Hepatocyte (in vitro differentiated cells): ENCODE data around the gene CELF5. TPM values are rescaled to one million over a fixed set of nuclear protein-coding genes. Genes with fewer than 3 reads are reported as not detected.

Experiments used
- DNase-seq: peaks from one replicate; pipeline ENCODE4 v3.0.0-alpha.2; 2016; ENCODE audit warnings: low spot score
- H2AFZ ChIP-seq: fragments of 200-600 bp; sonication (generic); 2 replicates; pipeline ENCODE4 v1.6.0; 2016; ENCODE audit warnings: antibody characterized with exemption, mild to moderate bottlenecking
- H3K27ac ChIP-seq: fragments of 200-600 bp; sonication (generic); 2 replicates; pipeline ENCODE4 v1.5.1; 2016; ENCODE audit warnings: mild to moderate bottlenecking
- H3K27me3 ChIP-seq: fragments of 200-600 bp; sonication (generic); 2 replicates; pipeline ENCODE4 v1.6.1; 2016
- H3K36me3 ChIP-seq: fragments of 200-600 bp; sonication (generic); replicated peaks from 2 replicates; pipeline ENCODE4 v1.5.1; 2016; ENCODE audit warnings: low read depth; ENCODE audit not compliant: insufficient read depth
- H3K4me1 ChIP-seq: fragments of 200-600 bp; sonication (generic); 2 replicates; pipeline ENCODE4 v1.5.1; 2016; ENCODE audit warnings: mild to moderate bottlenecking, moderate library complexity; ENCODE audit not compliant: insufficient read depth
- H3K4me2 ChIP-seq: fragments of 200-600 bp; sonication (generic); 2 replicates; pipeline ENCODE4 v1.6.0; 2016
- H3K4me3 ChIP-seq: fragments of 200-600 bp; sonication (generic); 2 replicates; pipeline ENCODE4 v1.5.1; 2016; ENCODE audit warnings: mild to moderate bottlenecking
- H3K79me2 ChIP-seq: fragments of 200-600 bp; sonication (generic); 2 replicates; pipeline ENCODE4 v1.6.0; 2017; ENCODE audit warnings: mild to moderate bottlenecking
- H3K9me2 ChIP-seq: fragments of 200-600 bp; sonication (generic); replicated peaks from 2 replicates; pipeline ENCODE4 v1.6.0; 2017; ENCODE audit warnings: mild to moderate bottlenecking; ENCODE audit not compliant: insufficient read depth
- H3K9me3 ChIP-seq: fragments of 200-600 bp; sonication (generic); 2 replicates; pipeline ENCODE4 v1.5.1; 2016; ENCODE audit warnings: low read depth, mild to moderate bottlenecking
- H4K20me1 ChIP-seq: fragments of 200-600 bp; sonication (generic); 2 replicates; pipeline ENCODE4 v1.6.0; 2016; ENCODE audit warnings: mild to moderate bottlenecking; ENCODE audit not compliant: insufficient read depth, poor library complexity, severe bottlenecking
- EZH2 ChIP-seq: fragments of 200-600 bp; sonication (generic); IDR thresholded peaks from 2 replicates; pipeline ENCODE4 v1.6.1; 2016; ENCODE audit warnings: antibody characterized with exemption, mild to moderate bottlenecking, borderline replicate concordance
- EZH2phosphoT487 ChIP-seq: fragments of 200-600 bp; sonication (generic); IDR thresholded peaks from one replicate; pipeline ENCODE4 v1.6.1; 2018; ENCODE audit warnings: antibody characterized with exemption, mild to moderate bottlenecking, low read depth, moderate library complexity; ENCODE audit not compliant: unreplicated experiment, severe bottlenecking
- WGBS: methylation state at CpG from one replicate; pipeline ENCODE4 v1.1.6; 2016; ENCODE audit warnings: low lambda C conversion rate; ENCODE audit errors: missing lambda C conversion rate; 5-methylcytosine and 5-hydroxymethylcytosine counted together
- polyA plus RNA-seq: library from polyadenylated mRNA; unstranded; fragments of >200 nt; fragmentation: Nextera tagmentation; extraction: Ambion mirVana; gene quantifications from 2 replicates; pipeline ENCODE4 v1.2.1, GENCODE V29; 2016
- total RNA-seq: library from RNA; depleted of rRNA; stranded (reverse); fragments of >200 nt; gene quantifications from 2 replicates; pipeline ENCODE4 v1.2.3, GENCODE V29; 2014
- TF ChIP-seq, protein P1 (sequence below): fragments of 200-600 bp; sonication (generic); IDR thresholded peaks from 2 replicates; pipeline ENCODE4 v1.5.1; 2016; ENCODE audit warnings: antibody characterized with exemption, mild to moderate bottlenecking; ENCODE audit not compliant: poor library complexity

Gene CELF5
- total and polyA plus RNA-seq, 2 experiments from 2014 or later: 0.03 to 0.17 TPM

GRCh38 chr19:3253270-3253669, 28.8 kb downstream of the CELF5 start:
- TF ChIP-seq EZH2phosphoT487: no peak
- TF ChIP-seq, protein P1, sequence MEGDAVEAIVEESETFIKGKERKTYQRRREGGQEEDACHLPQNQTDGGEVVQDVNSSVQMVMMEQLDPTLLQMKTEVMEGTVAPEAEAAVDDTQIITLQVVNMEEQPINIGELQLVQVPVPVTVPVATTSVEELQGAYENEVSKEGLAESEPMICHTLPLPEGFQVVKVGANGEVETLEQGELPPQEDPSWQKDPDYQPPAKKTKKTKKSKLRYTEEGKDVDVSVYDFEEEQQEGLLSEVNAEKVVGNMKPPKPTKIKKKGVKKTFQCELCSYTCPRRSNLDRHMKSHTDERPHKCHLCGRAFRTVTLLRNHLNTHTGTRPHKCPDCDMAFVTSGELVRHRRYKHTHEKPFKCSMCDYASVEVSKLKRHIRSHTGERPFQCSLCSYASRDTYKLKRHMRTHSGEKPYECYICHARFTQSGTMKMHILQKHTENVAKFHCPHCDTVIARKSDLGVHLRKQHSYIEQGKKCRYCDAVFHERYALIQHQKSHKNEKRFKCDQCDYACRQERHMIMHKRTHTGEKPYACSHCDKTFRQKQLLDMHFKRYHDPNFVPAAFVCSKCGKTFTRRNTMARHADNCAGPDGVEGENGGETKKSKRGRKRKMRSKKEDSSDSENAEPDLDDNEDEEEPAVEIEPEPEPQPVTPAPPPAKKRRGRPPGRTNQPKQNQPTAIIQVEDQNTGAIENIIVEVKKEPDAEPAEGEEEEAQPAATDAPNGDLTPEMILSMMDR: no peak
- TF ChIP-seq EZH2: no peak
- no peak for DNase-seq
- Histone ChIP-seq H3K27me3 (no peaks in the 10 kb centered on the region), H2AFZ (no peak overlapping the region), H4K20me1 (no peaks in the 10 kb centered on the region), H3K4me2 (no peak overlapping the region), H3K9me3 (no peaks in the 10 kb centered on the region), H3K27ac (no peak overlapping the region), H3K4me3 (no peak overlapping the region), H3K4me1 (no peaks in the 10 kb centered on the region), H3K36me3 (no peaks in the 10 kb centered on the region), H3K9me2 (no peaks in the 10 kb centered on the region), H3K79me2 (no peaks in the 10 kb centered on the region)
- 51% methylated on average over 3 of the region's 3 CpGs for WGBS

DNA sequence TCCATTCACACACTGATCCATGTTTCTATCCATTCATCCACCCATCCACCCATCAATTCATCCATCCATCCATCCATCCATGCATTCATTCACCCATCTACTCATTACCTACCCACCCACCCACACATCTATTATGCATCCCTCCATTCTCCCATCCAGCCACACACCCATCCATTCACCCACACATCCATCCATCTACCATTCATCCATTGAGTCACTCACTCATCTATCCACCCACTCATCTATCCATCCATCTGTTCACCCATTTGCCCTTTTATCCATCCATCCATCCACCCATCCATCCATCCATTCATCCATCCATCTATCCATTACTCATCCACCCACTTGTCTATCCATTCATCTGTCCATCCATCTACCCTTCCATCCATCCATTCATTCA, 30.1 kb downstream of the CELF5 start:
- Histone ChIP-seq H3K4me1 (no peaks in the 10 kb centered on the region), H2AFZ (no peak overlapping the region), H3K27ac (no peak overlapping the region), H3K4me3 (no peak overlapping the region), H3K79me2 (no peaks in the 10 kb centered on the region), H3K4me2 (no peak overlapping the region), H3K9me3 (no peaks in the 10 kb centered on the region), H4K20me1 (no peaks in the 10 kb centered on the region), H3K36me3 (no peaks in the 10 kb centered on the region), H3K9me2 (no peaks in the 10 kb centered on the region), H3K27me3 (no peaks in the 10 kb centered on the region)
- no peak for DNase-seq
- TF ChIP-seq EZH2phosphoT487 (no peak), EZH2 (no peak)
- TF ChIP-seq, protein P1: no peak

DNA sequence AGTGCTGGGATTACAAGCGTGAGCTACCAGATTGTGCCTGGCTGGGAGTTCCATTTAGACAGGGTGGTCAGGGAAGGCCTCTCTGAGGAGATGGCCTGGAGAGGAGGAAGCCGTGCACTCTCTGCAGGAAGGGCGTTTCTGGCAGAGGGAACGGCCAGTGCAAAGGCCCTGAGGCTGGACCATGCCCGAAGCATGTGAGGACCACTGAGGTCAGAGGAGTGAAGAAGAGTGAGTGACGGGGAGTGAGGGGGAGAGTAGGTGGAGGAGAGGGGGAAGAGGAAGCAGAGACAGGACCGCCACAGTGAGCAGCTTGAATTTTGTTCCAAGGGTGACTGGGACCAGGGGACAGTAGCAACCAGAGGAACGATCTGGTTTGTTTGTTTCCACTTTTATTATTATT, 32.6 kb downstream of the CELF5 start:
- Histone ChIP-seq H3K36me3 (no peaks in the 10 kb centered on the region), H3K4me3 (no peak overlapping the region), H3K4me2 (no peak overlapping the region), H3K4me1 (no peaks in the 10 kb centered on the region), H3K79me2 (no peaks in the 10 kb centered on the region), H3K9me2 (no peaks in the 10 kb centered on the region), H2AFZ (no peak overlapping the region), H3K27me3 (no peaks in the 10 kb centered on the region), H3K27ac (no peak overlapping the region), H3K9me3 (no peaks in the 10 kb centered on the region), H4K20me1 (no peaks in the 10 kb centered on the region)
- DNase-seq: no peak
- 94% methylated on average over 8 of the region's 8 CpGs for WGBS
- TF ChIP-seq, protein P1: no peak
- TF ChIP-seq EZH2phosphoT487 (no peak), EZH2 (no peak)

DNA sequence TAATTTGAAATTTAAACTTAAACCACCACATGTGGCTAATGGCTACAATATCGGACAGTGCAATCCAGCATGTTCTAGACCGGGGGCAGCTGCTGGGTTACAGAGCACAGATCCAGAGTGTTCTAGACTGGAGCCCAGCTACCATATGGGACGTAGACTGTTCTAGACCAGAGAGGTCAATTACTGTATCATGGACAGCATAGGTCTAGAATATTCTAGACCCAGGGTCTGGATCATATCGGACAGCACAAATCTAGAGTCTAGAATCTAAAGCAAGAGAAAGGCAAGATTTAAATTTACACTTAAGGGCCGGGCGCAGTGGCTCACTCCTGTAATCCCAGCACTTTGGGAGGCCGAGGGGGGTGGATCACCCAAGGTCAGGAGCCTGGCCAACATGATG, 37.9 kb downstream of the CELF5 start:
- H3K36me3 ChIP-seq: no peaks in the 10 kb centered on the region
- no peak overlapping the region for H3K27ac ChIP-seq
- no peaks in the 10 kb centered on the region for H3K9me2 ChIP-seq
- H2AFZ ChIP-seq: no peak overlapping the region
- H3K27me3 ChIP-seq: no peaks in the 10 kb centered on the region
- no peaks in the 10 kb centered on the region for H3K79me2 ChIP-seq
- H3K4me3 ChIP-seq: no peak overlapping the region
- 95% methylated on average over 7 of the region's 7 CpGs for WGBS
- H3K4me1 ChIP-seq: no peaks in the 10 kb centered on the region
- H3K4me2 ChIP-seq: no peak overlapping the region
- H4K20me1 ChIP-seq: no peaks in the 10 kb centered on the region
- no peaks in the 10 kb centered on the region for H3K9me3 ChIP-seq
- DNase-seq: no peak
- TF ChIP-seq EZH2: no peak
- TF ChIP-seq EZH2phosphoT487: no peak
- TF ChIP-seq, protein P1: no peak
